ENCODE results near the gene LRRC4B. TPM values are rescaled to one million over a fixed set of nuclear protein-coding genes. Genes with fewer than 3 reads are reported as not detected.
"Not testable (repeated sequence)": the region's sequence is repeated elsewhere in the genome, so short reads cannot be mapped to it uniquely, and the experiment has no call there.

LRRC4B gene
- total and polyA plus RNA-seq, 2 of the 13 experiments (the other 11 are each of a cell fraction or from before 2014, with no cell fraction given), result not detected

GRCh38 chr19:50567882-50568727 is at the start of gene LRRC4B (continued):
- TF ChIP-seq SNRNP70 (IDR thresholded peaks at IDR 0.05; ENCODE audit: low read depth, low read length) (no peak), ZBTB3 (CRISPR knock-in tag; IDR thresholded peaks at IDR 0.05; ENCODE audit: borderline replicate concordance, low read depth) (no peak), PREB (CRISPR knock-in tag; IDR thresholded peaks at IDR 0.05) (no peak), ETV6 (CRISPR knock-in tag; conservative IDR thresholded peaks at IDR 0.05) (no peak)

- CTCF ChIA-PET (ENCODE audit: low intra/inter-chr PET ratio, low total read pairs), result not testable (repeated sequence)
These were observed 44.5 kb upstream of the LRRC4B start for GRCh38 chr19:50612504-50613404.

More at GRCh38 chr19:50612504-50613404, 44.5 kb upstream of the LRRC4B start:
- H3K27ac ChIP-seq (ENCODE audit: extremely low read length, insufficient read depth, low read length); BruUV-seq (replicated peaks); ATAC-seq; H3K79me2 ChIP-seq (ENCODE audit: insufficient read depth, low read length); H3K4me3 ChIP-seq (replicated peaks in 1 of 3; ENCODE audit: insufficient read depth in 1 of 3, low read depth in 2 of 3, low read length in 3 of 3); H3K36me3 ChIP-seq (replicated peaks in 1 of 2; ENCODE audit: control insufficient read depth in 1 of 2, insufficient read depth in 2 of 2, low read length in 2 of 2); H3K9ac ChIP-seq (ENCODE audit: insufficient read depth, low read depth, low read length); in situ Hi-C loops (cut with HindIII; ENCODE audit: extremely low pct_ligation_motif_present, low pct_unique_long_range_greater_than_20kb); H3K9me3 ChIP-seq (ENCODE audit: low read length); H2AFZ ChIP-seq (ENCODE audit: low read length); H3K27me3 ChIP-seq (ENCODE audit: control insufficient read depth in 1 of 2, insufficient read depth in 2 of 2, low read length in 2 of 2); DNase-seq (ENCODE audit: low spot score); POLR2A ChIA-PET; intact Hi-C loops (cut with micrococcal nuclease; ENCODE audit: unreplicated experiment); H3K4me2 ChIP-seq (ENCODE audit: low read depth, low read length); H3K4me1 ChIP-seq (ENCODE audit: insufficient read depth, low read length); FAIRE-seq; H4K20me1 ChIP-seq (ENCODE audit: insufficient read depth, low read length): not testable (repeated sequence)
- 33% methylated on average over 11 of the region's 11 CpGs for WGBS (ENCODE audit: low lambda C conversion rate)
- TF ChIP-seq RAD51 (IDR thresholded peaks at IDR 0.05; ENCODE audit: borderline replicate concordance), result peak; percentile 63; the same call in 1 of the 2 replicates

Data from HepG2 (cell line).